ENCODE measurements around the gene IZUMO1. TPM values are rescaled to one million over a fixed set of nuclear protein-coding genes. Genes with fewer than 3 reads are reported as not detected.
A peak's percentile ranks its signal among the peaks of the same experiment; 100 is the strongest.
"Not testable (repeated sequence)": the region's sequence is repeated elsewhere in the genome, so short reads cannot be mapped to it uniquely, and the experiment has no call there.

IZUMO1 gene
- under 1 TPM in 2 of 4 donors, not detected in 2; 0.31 to 0.45 TPM for polyA plus RNA-seq
- long read RNA-seq, donor 1, result 0 reads
- long read RNA-seq, donor 2, result 0 reads
- long read RNA-seq, donor 3, result 0 reads
- long read RNA-seq, donor 4, result 0 reads
- long read RNA-seq, donor 5, result 0 reads
- long read RNA-seq, donor 6, result 0 reads
- long read RNA-seq, donor 7, result 0 reads
- long read RNA-seq, donor 8, result 0 reads
- long read RNA-seq, donor 9, result 0 reads
- long read RNA-seq, donor 10, result 0 reads

GRCh38 chr19:48746738-48747575, at the start of gene IZUMO1:
IZUMO1 (minus strand) TSS chr19:48746909; CDS start chr19:48745859, 1,050 bp downstream.
- peak within 1 kb of the TSS; percentile 10 to 49 (median 16) for H3K4me3 ChIP-seq (ENCODE audit: low read depth in 1 of 3, low read length in 3 of 3)
- peaks cover 0 to 18% (median 0%) of the 10 kb centered on the region in 3 donors for H3K4me1 ChIP-seq (ENCODE audit: control insufficient read depth in 3 of 3, insufficient read depth in 2 of 3, low read depth in 1 of 3, low read length in 2 of 3)
- H3K27me3 ChIP-seq (ENCODE audit: control insufficient read depth in 3 of 3, insufficient read depth in 3 of 3, low read length in 3 of 3), result peaks cover 0 to 34% (median 2%) of the 10 kb centered on the region in 3 donors
- H3K9me3 ChIP-seq (ENCODE audit: control insufficient read depth in 2 of 2, insufficient read depth in 1 of 2, low read depth in 1 of 2, low read length in 1 of 2), result peaks cover 0 to 17% of the 10 kb centered on the region in 2 donors
- 9 to 49% (median 22%) methylated on average over 31 of the region's 31 CpGs for WGBS, 3 donors
- DNase-seq (peak; percentile 52 to 85), FAIRE-seq (no peak)
- peak within 1 kb of the TSS in 2 of 3 donors; percentile 29 to 88 for H3K27ac ChIP-seq (ENCODE audit: low read depth in 1 of 3, low read length in 2 of 3)
- peaks cover 0 to 19% (median 5%) of the 10 kb centered on the region in 3 donors for H3K36me3 ChIP-seq (ENCODE audit: control insufficient read depth in 3 of 3, insufficient read depth in 2 of 3, low read depth in 1 of 3, low read length in 3 of 3)

GRCh38 chr19:48795685-48796070, 49.0 kb upstream of the IZUMO1 start:
- Histone ChIP-seq H3K27me3 (ENCODE audit: control insufficient read depth in 3 of 3, insufficient read depth in 3 of 3, low read length in 3 of 3) (no peaks in the 10 kb centered on the region), H3K4me3 (ENCODE audit: low read depth in 1 of 3, low read length in 3 of 3) (no peak overlapping the region), H3K4me1 (ENCODE audit: control insufficient read depth in 3 of 3, insufficient read depth in 2 of 3, low read depth in 1 of 3, low read length in 2 of 3) (peaks cover 0 to 16% (median 0%) of the 10 kb centered on the region in 3 donors), H3K9me3 (ENCODE audit: control insufficient read depth in 2 of 2, insufficient read depth in 1 of 2, low read depth in 1 of 2, low read length in 1 of 2) (no peaks in the 10 kb centered on the region), H3K27ac (ENCODE audit: low read depth in 1 of 3, low read length in 2 of 3) (peak overlapping the region in 2 of 3 donors; percentile 83 to 94), H3K36me3 (ENCODE audit: control insufficient read depth in 3 of 3, insufficient read depth in 2 of 3, low read depth in 1 of 3, low read length in 3 of 3) (peaks cover 0 to 53% (median 0%) of the 10 kb centered on the region in 3 donors)
- FAIRE-seq (no peak), DNase-seq (no peak)
- WGBS, 3 donors, result 46 to 52% (median 47%) methylated on average over 2 of the region's 2 CpGs

GRCh38 chr19:48795055-48795684, 48.5 kb upstream of the IZUMO1 start:
- WGBS, 3 donors, result 1 to 2% (median 2%) methylated on average over 38 of the region's 38 CpGs
- Histone ChIP-seq H3K4me1 (ENCODE audit: control insufficient read depth in 3 of 3, insufficient read depth in 2 of 3, low read depth in 1 of 3, low read length in 2 of 3) (peaks cover 0 to 16% (median 0%) of the 10 kb centered on the region in 3 donors), H3K4me3 (ENCODE audit: low read depth in 1 of 3, low read length in 3 of 3) (peak overlapping the region; percentile 40 to 65 (median 46)), H3K27me3 (ENCODE audit: control insufficient read depth in 3 of 3, insufficient read depth in 3 of 3, low read length in 3 of 3) (no peaks in the 10 kb centered on the region), H3K27ac (ENCODE audit: low read depth in 1 of 3, low read length in 2 of 3) (peak overlapping the region; percentile 24 to 94 (median 83)), H3K9me3 (ENCODE audit: control insufficient read depth in 2 of 2, insufficient read depth in 1 of 2, low read depth in 1 of 2, low read length in 1 of 2) (no peaks in the 10 kb centered on the region), H3K36me3 (ENCODE audit: control insufficient read depth in 3 of 3, insufficient read depth in 2 of 3, low read depth in 1 of 3, low read length in 3 of 3) (peaks cover 0 to 49% (median 0%) of the 10 kb centered on the region in 3 donors)
- FAIRE-seq (no peak), DNase-seq (peak; percentile 93 to 97)

DNA sequence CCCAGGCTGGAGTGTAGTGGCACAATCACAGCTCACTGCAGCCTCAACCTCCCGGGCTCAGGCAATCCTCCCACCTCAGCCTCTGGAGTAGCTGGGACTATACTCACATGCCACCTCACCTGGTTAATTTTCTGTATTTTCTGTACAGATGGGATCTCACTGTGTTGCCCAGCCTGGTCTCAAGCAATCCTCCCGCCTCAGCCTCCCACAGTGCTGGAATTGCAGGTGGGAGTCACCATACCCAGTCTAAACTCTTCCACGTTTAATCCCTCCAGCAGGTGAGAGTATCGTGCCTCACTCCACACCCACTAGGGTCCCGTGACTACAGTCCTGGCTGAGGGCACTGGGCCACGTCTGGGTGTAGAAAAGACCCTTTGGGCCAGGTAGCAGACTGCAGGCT, 47.6 kb upstream of the IZUMO1 start:
- Histone ChIP-seq H3K36me3 (ENCODE audit: control insufficient read depth in 3 of 3, insufficient read depth in 2 of 3, low read depth in 1 of 3, low read length in 3 of 3) (peaks cover 0 to 41% (median 0%) of the 10 kb centered on the region in 3 donors), H3K4me3 (ENCODE audit: low read depth in 1 of 3, low read length in 3 of 3) (no peak overlapping the region), H3K9me3 (ENCODE audit: control insufficient read depth in 2 of 2, insufficient read depth in 1 of 2, low read depth in 1 of 2, low read length in 1 of 2) (no peaks in the 10 kb centered on the region), H3K27me3 (ENCODE audit: control insufficient read depth in 3 of 3, insufficient read depth in 3 of 3, low read length in 3 of 3) (no peaks in the 10 kb centered on the region), H3K4me1 (ENCODE audit: control insufficient read depth in 3 of 3, insufficient read depth in 2 of 3, low read depth in 1 of 3, low read length in 2 of 3) (peaks cover 0 to 16% (median 0%) of the 10 kb centered on the region in 3 donors), H3K27ac (ENCODE audit: low read depth in 1 of 3, low read length in 2 of 3) (no peak overlapping the region)
- DNase-seq, result no peak
- WGBS, 3 donors, result 77 to 87% (median 82%) methylated on average over 6 of the region's 6 CpGs
- no peak for FAIRE-seq

- DNase-seq (no peak), FAIRE-seq (no peak)
- no peak overlapping the region for H3K27ac ChIP-seq (ENCODE audit: low read depth in 1 of 3, low read length in 2 of 3)
- no peaks in the 10 kb centered on the region for H3K9me3 ChIP-seq (ENCODE audit: control insufficient read depth in 2 of 2, insufficient read depth in 1 of 2, low read depth in 1 of 2, low read length in 1 of 2)
- peaks cover 0 to 32% (median 0%) of the 10 kb centered on the region in 3 donors for H3K36me3 ChIP-seq (ENCODE audit: control insufficient read depth in 3 of 3, insufficient read depth in 2 of 3, low read depth in 1 of 3, low read length in 3 of 3)
- 74 to 86% (median 75%) methylated on average over 8 of the region's 8 CpGs for WGBS, 3 donors
- H3K27me3 ChIP-seq (ENCODE audit: control insufficient read depth in 3 of 3, insufficient read depth in 3 of 3, low read length in 3 of 3), result no peaks in the 10 kb centered on the region
- no peak overlapping the region for H3K4me3 ChIP-seq (ENCODE audit: low read depth in 1 of 3, low read length in 3 of 3)
- H3K4me1 ChIP-seq (ENCODE audit: control insufficient read depth in 3 of 3, insufficient read depth in 2 of 3, low read depth in 1 of 3, low read length in 2 of 3), result peaks cover 0 to 16% (median 0%) of the 10 kb centered on the region in 3 donors
These were observed 46.6 kb upstream of the IZUMO1 start for GRCh38 chr19:48793271-48793670.

- not testable (repeated sequence) for H3K27me3 ChIP-seq (ENCODE audit: control insufficient read depth in 3 of 3, insufficient read depth in 3 of 3, low read length in 3 of 3); H3K4me1 ChIP-seq (ENCODE audit: control insufficient read depth in 3 of 3, insufficient read depth in 2 of 3, low read depth in 1 of 3, low read length in 2 of 3); DNase-seq; FAIRE-seq; H3K36me3 ChIP-seq (ENCODE audit: control insufficient read depth in 3 of 3, insufficient read depth in 2 of 3, low read depth in 1 of 3, low read length in 3 of 3); H3K4me3 ChIP-seq (ENCODE audit: low read depth in 1 of 3, low read length in 3 of 3); H3K27ac ChIP-seq (ENCODE audit: low read depth in 1 of 3, low read length in 2 of 3); H3K9me3 ChIP-seq (ENCODE audit: control insufficient read depth in 2 of 2, insufficient read depth in 1 of 2, low read depth in 1 of 2, low read length in 1 of 2)
- WGBS, 3 donors, result 87 to 89% (median 88%) methylated on average over 9 of the region's 9 CpGs
These were observed 40.6 kb upstream of the IZUMO1 start for GRCh38 chr19:48787331-48787730.

DNA sequence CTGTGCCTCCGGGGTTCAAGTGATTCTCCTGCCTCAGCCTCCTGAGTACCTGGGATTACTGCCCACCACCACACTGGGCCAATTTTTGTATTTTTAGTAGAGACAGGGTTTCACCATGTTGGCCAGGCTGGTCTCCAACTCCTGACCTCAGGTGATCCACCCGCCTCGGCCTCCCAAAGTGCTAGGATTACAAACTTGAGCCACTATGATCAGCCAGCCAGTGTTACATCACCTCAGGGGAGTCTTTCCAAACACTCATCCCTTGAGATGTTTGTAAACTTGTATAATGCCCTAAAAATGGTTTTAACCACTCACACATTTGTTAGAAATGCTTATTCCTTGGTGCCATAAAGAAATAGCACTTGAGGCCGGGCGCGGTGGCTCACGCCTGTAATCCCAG, 39.7 kb upstream of the IZUMO1 start:
- peaks cover 0 to 12% (median 3%) of the 10 kb centered on the region in 3 donors for H3K4me1 ChIP-seq (ENCODE audit: control insufficient read depth in 3 of 3, insufficient read depth in 2 of 3, low read depth in 1 of 3, low read length in 2 of 3)
- not testable (repeated sequence) for DNase-seq; H3K36me3 ChIP-seq (ENCODE audit: control insufficient read depth in 3 of 3, insufficient read depth in 2 of 3, low read depth in 1 of 3, low read length in 3 of 3); H3K27ac ChIP-seq (ENCODE audit: low read depth in 1 of 3, low read length in 2 of 3); FAIRE-seq; H3K27me3 ChIP-seq (ENCODE audit: control insufficient read depth in 3 of 3, insufficient read depth in 3 of 3, low read length in 3 of 3); H3K9me3 ChIP-seq (ENCODE audit: control insufficient read depth in 2 of 2, insufficient read depth in 1 of 2, low read depth in 1 of 2, low read length in 1 of 2); H3K4me3 ChIP-seq (ENCODE audit: low read depth in 1 of 3, low read length in 3 of 3)
- WGBS, 3 donors, result 86 to 94% (median 91%) methylated on average over 7 of the region's 7 CpGs

GRCh38 chr19:48784527-48784926, 37.8 kb upstream of the IZUMO1 start:
- Histone ChIP-seq H3K36me3 (ENCODE audit: control insufficient read depth in 3 of 3, insufficient read depth in 2 of 3, low read depth in 1 of 3, low read length in 3 of 3) (no peaks in the 10 kb centered on the region), H3K27ac (ENCODE audit: low read depth in 1 of 3, low read length in 2 of 3) (no peak overlapping the region)

More at GRCh38 chr19:48784527-48784926, 37.8 kb upstream of the IZUMO1 start:
- FAIRE-seq, result no peak
- Histone ChIP-seq H3K4me1 (ENCODE audit: control insufficient read depth in 3 of 3, insufficient read depth in 2 of 3, low read depth in 1 of 3, low read length in 2 of 3) (peaks cover 0 to 24% (median 9%) of the 10 kb centered on the region in 3 donors), H3K27me3 (ENCODE audit: control insufficient read depth in 3 of 3, insufficient read depth in 3 of 3, low read length in 3 of 3) (peaks cover 0 to 3% (median 0%) of the 10 kb centered on the region in 3 donors), H3K4me3 (ENCODE audit: low read depth in 1 of 3, low read length in 3 of 3) (no peak overlapping the region), H3K9me3 (ENCODE audit: control insufficient read depth in 2 of 2, insufficient read depth in 1 of 2, low read depth in 1 of 2, low read length in 1 of 2) (peaks cover 0 to 2% of the 10 kb centered on the region in 2 donors)
- peak in 1 of 2 donors; percentile 27 for DNase-seq
- WGBS, 3 donors, result 30 to 57% (median 36%) methylated on average over 5 of the region's 5 CpGs

Data from small intestine (tissue), 16 donors.